Natural killer cell (primary cell): ENCODE data around the gene INPP4B. TPM values are rescaled to one million over a fixed set of nuclear protein-coding genes. Genes with fewer than 3 reads are reported as not detected.

Experiments
- ATAC-seq, 3 donors: fragments of 150-1000 bp in 2 of 3; fragments of 200-7000 bp in 1 of 3; cut with Tn5 transposase; 1 replicate in 1 of 3; 2 replicates in 2 of 3; pipeline ENCODE4 v1.10.0; 2021; ENCODE audit warnings: mild to moderate bottlenecking in 2 of 3, moderate library complexity in 2 of 3
- DNase-seq, 2 donors: peaks; one replicate each; pipeline versions ENCODE4 v3.0.0 to v3.0.0-alpha.2; 2013 to 2021; ENCODE audit warnings: mixed read lengths in 1 of 2
- H3K27ac ChIP-seq: one replicate; pipeline ENCODE4 v1.5.1; 2013; ENCODE audit warnings: mild to moderate bottlenecking, low read length
- H3K27me3 ChIP-seq: one replicate; pipeline ENCODE4 v1.6.1; 2013; ENCODE audit warnings: low read length; ENCODE audit not compliant: control insufficient read depth, insufficient read depth
- H3K36me3 ChIP-seq: one replicate; pipeline ENCODE4 v1.6.1; 2013; ENCODE audit warnings: low read length; ENCODE audit not compliant: control insufficient read depth, insufficient read depth
- H3K4me1 ChIP-seq: one replicate; pipeline ENCODE4 v1.6.1; 2013; ENCODE audit warnings: low read length; ENCODE audit not compliant: control insufficient read depth, insufficient read depth
- H3K4me3 ChIP-seq: one replicate; pipeline ENCODE4 v1.5.1; 2013; ENCODE audit warnings: low read length
- H3K9me3 ChIP-seq: one replicate; pipeline ENCODE4 v1.6.1; 2013; ENCODE audit warnings: low read length; ENCODE audit not compliant: control insufficient read depth, insufficient read depth
- H3K27ac Mint-ChIP-seq, 2 donors: one replicate each; pipeline ENCODE4 v1.8.0; 2022; ENCODE audit warnings: mild to moderate bottlenecking in 2 of 2, mixed read lengths in 2 of 2, moderate library complexity in 1 of 2
- H3K27me3 Mint-ChIP-seq, 2 donors: one replicate each; pipeline ENCODE4 v1.8.0; 2022; ENCODE audit warnings: low read depth in 2 of 2, mixed read lengths in 2 of 2
- H3K36me3 Mint-ChIP-seq: one replicate; pipeline ENCODE4 v1.8.0; 2022; ENCODE audit warnings: mixed read lengths
- H3K4me1 Mint-ChIP-seq, 2 donors: one replicate each; pipeline ENCODE4 v1.8.0; 2022; ENCODE audit warnings: mixed read lengths in 2 of 2
- H3K4me3 Mint-ChIP-seq: one replicate; pipeline ENCODE4 v1.8.0; 2022; ENCODE audit warnings: mild to moderate bottlenecking, moderate library complexity, mixed read lengths
- H3K9me3 Mint-ChIP-seq, 2 donors: one replicate each; pipeline ENCODE4 v1.8.0; 2022; ENCODE audit warnings: mixed read lengths in 2 of 2
- CTCF ChIP-seq: fragments of 200-600 bp; IDR thresholded peaks from one replicate; pipeline ENCODE4 v1.8.0; 2022; ENCODE audit warnings: antibody characterized with exemption
- WGBS: methylation state at CpG from one replicate; pipeline ENCODE4 v1.1.7; 2013; ENCODE audit warnings: missing lambda C conversion rate; ENCODE audit not compliant: insufficient coverage; 5-methylcytosine and 5-hydroxymethylcytosine counted together
- intact Hi-C: fragments of 100-400 bp; cut with micrococcal nuclease; formaldehyde crosslinking; loops from one replicate; pipeline ENCODE4 v1.14.2; 2022
- total RNA-seq, 4 donors: library from RNA; stranded (reverse); fragments of 120-200 nt in 1 of 4; gene quantifications; one replicate each; pipeline versions ENCODE4 v1.2.3 to v1.2.4, GENCODE V29; 2013 to 2022

Gene INPP4B
- total RNA-seq, 3 donors from 2014 or later (not counting 1 experiment from before 2014, with no cell fraction given) = 2.4 to 6.2 (median 4.5) TPM

DNA sequence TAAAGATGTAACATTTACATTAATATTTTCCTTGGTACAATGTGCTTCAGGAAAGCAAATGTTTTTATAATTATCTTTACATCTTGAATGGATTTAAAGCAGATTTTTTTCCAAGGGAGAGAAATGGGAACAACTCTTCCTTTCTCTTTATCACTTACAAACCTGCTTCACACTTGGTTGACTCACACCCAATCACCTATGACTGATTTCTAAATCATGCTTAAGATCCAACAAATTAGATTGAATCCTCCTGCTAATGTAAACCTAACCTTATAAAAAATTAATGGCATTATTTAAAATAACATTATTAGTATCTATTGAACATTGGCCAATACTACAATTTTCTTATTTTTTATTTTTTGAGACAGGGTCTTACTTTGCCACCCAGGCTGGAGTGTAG is 127.1 kb downstream of the INPP4B start:
- no peak for DNase-seq
- no peaks in the 10 kb centered on the region for H3K4me1 ChIP-seq
- H3K4me1 Mint-ChIP-seq = no peaks in the 10 kb centered on the region
- no peaks in the 10 kb centered on the region for H3K36me3 ChIP-seq
- TF ChIP-seq CTCF = no peak
- no peaks in the 10 kb centered on the region for H3K9me3 ChIP-seq
- H3K4me3 Mint-ChIP-seq = no peak overlapping the region
- H3K27ac ChIP-seq = no peak overlapping the region
- intact Hi-C loops = no loop called here
- no peak overlapping the region for H3K4me3 ChIP-seq
- H3K27me3 Mint-ChIP-seq = no peaks in the 10 kb centered on the region
- no peak overlapping the region for H3K27ac Mint-ChIP-seq
- H3K27me3 ChIP-seq = peaks cover 2% of the 10 kb centered on the region
- no peak for ATAC-seq
- H3K9me3 Mint-ChIP-seq = no peaks in the 10 kb centered on the region
- H3K36me3 Mint-ChIP-seq = no peaks in the 10 kb centered on the region

DNA sequence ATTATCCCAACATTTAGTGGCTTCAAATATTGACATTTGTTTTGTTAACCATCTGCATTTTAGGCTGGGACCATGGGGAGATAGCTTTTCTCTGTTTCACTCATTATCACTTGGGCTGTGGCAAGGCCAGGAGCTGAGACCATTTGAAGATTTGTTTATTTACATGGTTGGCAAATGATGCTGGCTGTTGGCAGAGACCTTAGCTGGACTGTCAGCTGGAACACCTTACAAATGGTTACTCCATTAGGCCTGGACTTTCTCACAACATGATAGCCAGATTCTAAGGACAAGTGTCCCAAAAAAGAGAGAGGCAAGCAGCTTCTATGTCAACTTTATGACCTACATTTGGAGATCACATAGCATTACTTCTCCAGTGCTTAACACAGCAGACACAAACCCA is 130.4 kb downstream of the INPP4B start:
- no peaks in the 10 kb centered on the region for H3K27me3 ChIP-seq
- H3K4me1 Mint-ChIP-seq = no peaks in the 10 kb centered on the region
- H3K4me3 Mint-ChIP-seq = no peak overlapping the region
- no peaks in the 10 kb centered on the region for H3K9me3 ChIP-seq
- no peak for ATAC-seq
- H3K9me3 Mint-ChIP-seq = peaks cover 5% of the 10 kb centered on the region in 2 donors
- no peak for TF ChIP-seq CTCF
- H3K36me3 Mint-ChIP-seq = no peaks in the 10 kb centered on the region
- H3K4me3 ChIP-seq = no peak overlapping the region
- intact Hi-C loops = no loop called here
- H3K36me3 ChIP-seq = no peaks in the 10 kb centered on the region
- H3K4me1 ChIP-seq = no peaks in the 10 kb centered on the region
- no peak for DNase-seq
- H3K27ac ChIP-seq = no peak overlapping the region
- no peaks in the 10 kb centered on the region for H3K27me3 Mint-ChIP-seq
- H3K27ac Mint-ChIP-seq = no peak overlapping the region

DNA sequence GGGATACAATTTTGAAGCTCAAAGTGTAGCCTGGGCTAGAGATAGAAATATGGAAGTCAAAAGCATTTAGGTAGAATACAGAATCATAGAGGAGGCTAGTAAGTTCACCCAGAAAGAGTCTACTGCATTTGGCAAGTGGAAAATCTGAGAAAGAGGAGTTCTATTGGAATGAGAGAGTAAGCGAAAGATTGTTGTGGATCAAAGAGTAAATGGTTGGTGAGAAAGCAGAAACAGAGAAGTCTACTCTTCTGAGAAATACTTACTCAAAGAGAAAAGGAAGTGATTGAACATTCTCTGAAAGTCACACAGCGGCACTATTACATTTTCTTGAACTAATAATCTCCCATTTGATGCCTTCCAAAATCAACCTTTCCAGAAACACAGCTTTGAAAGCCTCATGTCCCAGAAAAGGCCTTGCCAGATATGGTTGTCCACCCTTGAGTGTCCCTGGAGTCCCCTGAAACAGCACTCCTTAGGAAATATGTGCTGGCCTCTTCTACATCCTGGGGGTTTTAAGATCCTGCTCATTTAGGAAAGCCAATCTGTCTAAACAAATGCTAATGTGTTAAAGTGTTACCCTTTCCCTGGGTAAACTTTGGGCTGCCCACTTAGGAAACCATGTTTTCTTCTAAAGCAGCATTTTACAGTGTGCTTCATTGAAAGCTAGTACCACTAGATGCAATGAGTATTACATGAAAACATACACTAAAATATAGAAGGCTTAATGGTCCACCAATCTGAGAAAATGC is 132.6 kb downstream of the INPP4B start:
- H3K27ac ChIP-seq = no peak overlapping the region
- H3K9me3 ChIP-seq = peaks cover 5% of the 10 kb centered on the region
- no peaks in the 10 kb centered on the region for H3K4me1 Mint-ChIP-seq
- H3K4me3 ChIP-seq = no peak overlapping the region
- H3K9me3 Mint-ChIP-seq = peaks cover 5 to 7% of the 10 kb centered on the region in 2 donors
- no peaks in the 10 kb centered on the region for H3K27me3 Mint-ChIP-seq
- DNase-seq (no peak), ATAC-seq (no peak)
- WGBS = 94% methylated on average over 2 of the region's 2 CpGs
- no peak overlapping the region for H3K4me3 Mint-ChIP-seq
- H3K4me1 ChIP-seq = no peaks in the 10 kb centered on the region
- no peaks in the 10 kb centered on the region for H3K27me3 ChIP-seq
- no peak overlapping the region for H3K27ac Mint-ChIP-seq
- intact Hi-C loops = no loop called here
- H3K36me3 Mint-ChIP-seq = no peaks in the 10 kb centered on the region
- no peaks in the 10 kb centered on the region for H3K36me3 ChIP-seq
- no peak for TF ChIP-seq CTCF

GRCh38 chr4:142708231-142708630 is 137.9 kb downstream of the INPP4B start:
- no peaks in the 10 kb centered on the region for H3K36me3 ChIP-seq
- no peak for TF ChIP-seq CTCF
- Mint-ChIP-seq H3K27ac (no peak overlapping the region), H3K4me3 (no peak overlapping the region), H3K36me3 (no peaks in the 10 kb centered on the region), H3K9me3 (peaks cover 4 to 7% of the 10 kb centered on the region in 2 donors), H3K4me1 (no peaks in the 10 kb centered on the region), H3K27me3 (no peaks in the 10 kb centered on the region)
- H3K9me3 ChIP-seq = peaks cover 8% of the 10 kb centered on the region
- intact Hi-C loops = no loop called here
- no peak overlapping the region for H3K27ac ChIP-seq
- H3K27me3 ChIP-seq = no peaks in the 10 kb centered on the region
- H3K4me1 ChIP-seq = no peaks in the 10 kb centered on the region
- DNase-seq = no peak
- ATAC-seq = no peak
- no peak overlapping the region for H3K4me3 ChIP-seq
- WGBS = 79% methylated on average over 1 of the region's 1 CpG
